Right lobe of liver (tissue), 6 donors: ENCODE measurements around the gene GLYATL3. TPM values are rescaled to one million over a fixed set of nuclear protein-coding genes. Genes with fewer than 3 reads are reported as not detected.
"Not testable (repeated sequence)": the region's sequence is repeated elsewhere in the genome, so short reads cannot be mapped to it uniquely, and the experiment has no call there.

Experiments
- ATAC-seq, 4 donors: fragments of 200-7000 bp; cut with Tn5 transposase; one replicate each; pipeline ENCODE4 v1.9.1; 2020; ENCODE audit warnings: mild to moderate bottlenecking in 4 of 4, moderate library complexity in 4 of 4
- DNase-seq, 3 donors: peaks; one replicate each; pipeline ENCODE4 v3.0.0-alpha.2; 2020
- H3K27ac ChIP-seq, 3 donors: fragments of 200-600 bp; one replicate each; pipeline ENCODE4 v1.8.0; 2022
- H3K27me3 ChIP-seq, 2 donors: fragments of 200-600 bp; one replicate each; pipeline ENCODE4 v1.8.0; 2022
- H3K36me3 ChIP-seq, 4 donors: fragments of 200-600 bp; sonication (generic) in 1 of 4; one replicate each; pipeline versions ENCODE4 v1.5.1 to v1.8.0; 2017 to 2022; ENCODE audit warnings: control low read depth in 1 of 4
- H3K4me1 ChIP-seq, 4 donors: fragments of 200-600 bp; sonication (generic) in 1 of 4; one replicate each; pipeline versions ENCODE4 v1.5.1 to v1.8.0; 2017 to 2022; ENCODE audit warnings: control low read depth in 1 of 4
- H3K4me3 ChIP-seq, 3 donors: fragments of 200-600 bp; one replicate each; pipeline ENCODE4 v1.8.0; 2022
- H3K9me3 ChIP-seq, 4 donors: fragments of 200-600 bp; sonication (generic) in 1 of 4; one replicate each; pipeline versions ENCODE4 v1.5.1 to v1.8.0; 2017 to 2022; ENCODE audit warnings: control low read depth in 1 of 4
- CTCF ChIP-seq, 4 donors: fragments of 200-600 bp in 3 of 4; fragments of 450-650 bp in 1 of 4; IDR thresholded peaks; one replicate each; pipeline versions ENCODE4 v1.5.1 to v1.8.0; 2016 to 2022; ENCODE audit warnings: antibody characterized with exemption in 4 of 4, mild to moderate bottlenecking in 2 of 4
- POLR2A ChIP-seq: fragments of 450-650 bp; IDR thresholded peaks from one replicate; pipeline ENCODE4 v1.6.1; 2017; ENCODE audit warnings: antibody characterized with exemption, mild to moderate bottlenecking
- WGBS: methylation state at CpG from one replicate; pipeline ENCODE4 v1.1.6; 2018; ENCODE audit warnings: low coverage, low lambda C conversion rate; ENCODE audit not compliant: insufficient coverage; ENCODE audit errors: missing lambda C conversion rate; 5-methylcytosine and 5-hydroxymethylcytosine counted together
- intact Hi-C, 2 donors: fragments of 100-400 bp; cut with DNase I; formaldehyde crosslinking; loops; one replicate each; pipeline versions ENCODE4 v1.11.2 to v1.14.1; 2022
- total RNA-seq, 6 experiments: library from RNA; depleted of rRNA in 2 of 6; stranded (reverse); fragments of >200 nt in 2 of 6; fragmentation: NEBNext Ultra II Directional in 3 of 6; extraction: Animal tissue kit (Norgen Biotek cat#: 25700) in 3 of 6; gene quantifications; one replicate each; pipeline versions ENCODE4 v1.1.0 to v1.2.4, GENCODE V29; 2016 to 2023
- donor health status: DM: no; HTN: yes; CAD: no.
- donor health status: DM: no; HTN: no; CAD: no.
- donor health status: DM: no; HTN: no; CAD: no.
- donor health status: DM: no; HTN: yes; CAD: no.
- donor health status: DM: no; HTN: yes; CAD: no.

Gene GLYATL3
- total RNA-seq, 6 experiments from 2014 or later, result 0.44 to 0.48 TPM; not detected in 4

GRCh38 chr6:49464691-49465090 lies 35.0 kb upstream of the GLYATL3 start:
- TF ChIP-seq CTCF (IDR thresholded peaks at IDR 0.05) (no peak), POLR2A (no peak)
- 81% methylated on average over 2 of the region's 2 CpGs for WGBS
- Histone ChIP-seq H3K4me3 (no peak overlapping the region), H3K27me3 (no peaks in the 10 kb centered on the region), H3K36me3 (no peaks in the 10 kb centered on the region), H3K27ac (no peak overlapping the region), H3K4me1 (peaks cover 0 to 24% (median 0%) of the 10 kb centered on the region in 4 donors), H3K9me3 (no peaks in the 10 kb centered on the region)
- ATAC-seq (no peak), DNase-seq (no peak)
- intact Hi-C loops, result no loop called here

GRCh38 chr6:49468042-49468441 lies 31.7 kb upstream of the GLYATL3 start:
- Histone ChIP-seq H3K4me3 (no peak overlapping the region), H3K27ac (no peak overlapping the region), H3K4me1 (peaks cover 0 to 8% (median 0%) of the 10 kb centered on the region in 4 donors), H3K36me3 (peaks cover 0 to 4% (median 0%) of the 10 kb centered on the region in 4 donors), H3K9me3 (no peaks in the 10 kb centered on the region), H3K27me3 (no peaks in the 10 kb centered on the region)
- WGBS, result 100% methylated on average over 2 of the region's 9 CpGs
- intact Hi-C loops, result no loop called here
- no peak for TF ChIP-seq POLR2A
- no peak for TF ChIP-seq CTCF (IDR thresholded peaks at IDR 0.05)
- no peak for DNase-seq
- ATAC-seq, result no peak

GRCh38 chr6:49476564-49476963 lies 23.2 kb upstream of the GLYATL3 start:
- H3K27ac ChIP-seq, H3K4me1 ChIP-seq, H3K27me3 ChIP-seq, H3K36me3 ChIP-seq, H3K9me3 ChIP-seq, H3K4me3 ChIP-seq, DNase-seq, intact Hi-C loops, ATAC-seq: not testable (repeated sequence)
- no CpG with 5 or more reads among the region's 2 CpGs for WGBS

GRCh38 chr6:49479308-49479970 lies 20.3 kb upstream of the GLYATL3 start:
- 65% methylated on average over 3 of the region's 3 CpGs for WGBS
- no peaks in the 10 kb centered on the region for H3K4me1 ChIP-seq
- H3K27me3 ChIP-seq, result no peaks in the 10 kb centered on the region
- H3K36me3 ChIP-seq, result no peaks in the 10 kb centered on the region
- TF ChIP-seq CTCF (IDR thresholded peaks at IDR 0.05) (no peak), POLR2A (no peak)
- no peak overlapping the region for H3K27ac ChIP-seq
- intact Hi-C loops, result no loop called here
- H3K9me3 ChIP-seq, result no peaks in the 10 kb centered on the region
- H3K4me3 ChIP-seq, result no peak overlapping the region
- DNase-seq (no peak), ATAC-seq (no peak)

- H3K4me3 ChIP-seq, H3K27ac ChIP-seq, H3K9me3 ChIP-seq, H3K4me1 ChIP-seq, intact Hi-C loops, H3K36me3 ChIP-seq, H3K27me3 ChIP-seq, ATAC-seq, DNase-seq: not testable (repeated sequence)
- whole genome bisulfite sequencing, result no CpG with 5 or more reads among the region's 22 CpGs
Measured at GRCh38 chr6:49481846-49482245, 17.9 kb upstream of the GLYATL3 start.

GRCh38 chr6:49483380-49483779 lies 16.3 kb upstream of the GLYATL3 start:
- H3K4me3 ChIP-seq, H3K27ac ChIP-seq, H3K36me3 ChIP-seq, H3K9me3 ChIP-seq, ATAC-seq, intact Hi-C loops, H3K27me3 ChIP-seq, DNase-seq, H3K4me1 ChIP-seq: not testable (repeated sequence)
- WGBS, result no CpG with 5 or more reads among the region's 14 CpGs
